HepG2 (cell line): ENCODE measurements around the gene JSRP1. TPM values are rescaled to one million over a fixed set of nuclear protein-coding genes. Genes with fewer than 3 reads are reported as not detected.
A peak's percentile ranks its signal among the peaks of the same experiment; 100 is the strongest.

Source experiments
- ATAC-seq: fragments of 200-7000 bp; cut with Tn5 transposase; 3 replicates; pipeline ENCODE4 v1.9.1; 2020; ENCODE audit warnings: mild to moderate bottlenecking, moderate library complexity
- BruUV-seq: library from RNA; stranded (reverse); fragments of 400-500 nt; replicated peaks from 2 replicates; lab custom pipeline; 2021; lab: Mats Ljungman, UMichigan
- CTCF ChIA-PET: fragments of 300-600 bp; formaldehyde crosslinking; extraction: SDS; loops from one replicate; lab custom pipeline; 2021; ENCODE audit warnings: low total read pairs, inconsistent platforms, low intra/inter-chr PET ratio; lab: Yijun Ruan, JAX
- POLR2A ChIA-PET: fragments of 350-600 bp; sonication (Branson Sonifier 250); formaldehyde crosslinking; loops from one replicate; lab custom pipeline; 2020; ENCODE audit warnings: antibody characterized with exemption, inconsistent platforms; lab: Yijun Ruan, JAX
- DNase-seq: peaks from one replicate; pipeline ENCODE4 v3.0.0-alpha.2; 2015; ENCODE audit warnings: low spot score
- FAIRE-seq: peaks from 3 replicates; lab custom pipeline; 2011; peaks lifted over from hg19 to GRCh38; lab: Jason Lieb, UNC
- H2AFZ ChIP-seq: one replicate; pipeline ENCODE4 v1.6.1; 2011; ENCODE audit warnings: low read length, inconsistent platforms
- H3K27ac ChIP-seq: fragments of 300-600 bp; 3 replicates; pipeline ENCODE4 v1.8.0; 2011; ENCODE audit warnings: mixed run types, mild to moderate bottlenecking, mixed read lengths, low read length, inconsistent platforms; ENCODE audit not compliant: insufficient read depth; ENCODE audit errors: extremely low read length
- H3K27me3 ChIP-seq, 2 experiments: fragments of 200-600 bp in 1 of 2; 2 replicates in 1 of 2; 3 replicates in 1 of 2; pipeline versions ENCODE4 v1.6.0 to v1.8.0; 2011; ENCODE audit warnings: low read length in 2 of 2, mild to moderate bottlenecking in 2 of 2, moderate library complexity in 2 of 2, inconsistent platforms in 1 of 2; ENCODE audit not compliant: insufficient read depth in 2 of 2, control insufficient read depth in 1 of 2
- H3K36me3 ChIP-seq, 2 experiments: fragments of 200-600 bp in 1 of 2; replicated peaks in 1 of 2; 2 replicates in 1 of 2; 3 replicates in 1 of 2; pipeline versions ENCODE4 v1.5.1 to v1.8.0; 2011; ENCODE audit warnings: low read length in 2 of 2, inconsistent platforms in 1 of 2; ENCODE audit not compliant: insufficient read depth in 2 of 2, control insufficient read depth in 1 of 2
- H3K4me1 ChIP-seq: 2 replicates; pipeline ENCODE4 v1.5.1; 2012; ENCODE audit warnings: low read length, inconsistent platforms; ENCODE audit not compliant: insufficient read depth
- H3K4me2 ChIP-seq: 2 replicates; pipeline ENCODE4 v1.6.0; 2011; ENCODE audit warnings: low read depth, low read length, inconsistent platforms
- H3K4me3 ChIP-seq, 3 experiments: fragments of 200-600 bp in 1 of 3; sonication (generic), shearing (Covaris generic) in 1 of 3; replicated peaks in 1 of 3; 2 replicates each; pipeline ENCODE4 v1.5.1; 2011 to 2016; ENCODE audit warnings: low read length in 3 of 3, inconsistent platforms in 2 of 3, low read depth in 2 of 3, mild to moderate bottlenecking in 2 of 3, control low read depth in 1 of 3, mixed read lengths in 1 of 3; ENCODE audit not compliant: insufficient read depth in 1 of 3
- H3K79me2 ChIP-seq: one replicate; pipeline ENCODE4 v1.6.1; 2011; ENCODE audit warnings: low read length, inconsistent platforms; ENCODE audit not compliant: insufficient read depth
- H3K9ac ChIP-seq: 2 replicates; pipeline ENCODE4 v1.6.0; 2011; ENCODE audit warnings: mild to moderate bottlenecking, low read depth, low read length, inconsistent platforms; ENCODE audit not compliant: insufficient read depth
- H3K9me3 ChIP-seq: 2 replicates; pipeline ENCODE4 v1.5.1; 2012; ENCODE audit warnings: mild to moderate bottlenecking, low read length
- H4K20me1 ChIP-seq: 2 replicates; pipeline ENCODE4 v1.6.0; 2011; ENCODE audit warnings: inconsistent platforms, mild to moderate bottlenecking, low read length, moderate library complexity; ENCODE audit not compliant: insufficient read depth
- FOXO1 ChIP-seq: sonication (generic); formaldehyde crosslinking; IDR thresholded peaks from 2 replicates; pipeline ENCODE4 v1.4.0; 2020; ENCODE audit warnings: missing genetic modification reagents
- ISX ChIP-seq: sonication (generic); formaldehyde crosslinking; conservative IDR thresholded peaks from 2 replicates; pipeline ENCODE4 v1.5.0; 2020; ENCODE audit warnings: missing genetic modification reagents
- JUN ChIP-seq: sonication (generic); formaldehyde crosslinking; IDR thresholded peaks from 2 replicates; pipeline ENCODE4 v1.4.0; 2020; ENCODE audit warnings: mild to moderate bottlenecking, missing genetic modification reagents
- KLF9 ChIP-seq: IDR thresholded peaks from 2 replicates; pipeline ENCODE4 v1.6.1; 2016; ENCODE audit warnings: low read depth
- PRPF4 ChIP-seq: fragments of 200-400 bp; formaldehyde crosslinking; IDR thresholded peaks from 2 replicates; pipeline ENCODE4 v1.6.1; 2016; ENCODE audit warnings: low read length, low read depth; ENCODE audit not compliant: poor library complexity, severe bottlenecking
- RNF2 ChIP-seq: fragments of 450-650 bp; conservative IDR thresholded peaks from 2 replicates; pipeline ENCODE4 v1.6.1; 2016; ENCODE audit warnings: low read depth
- SMARCC2 ChIP-seq: fragments of 450-650 bp; IDR thresholded peaks from 2 replicates; pipeline ENCODE4 v1.6.1; 2017; ENCODE audit warnings: antibody characterized with exemption, mild to moderate bottlenecking
- ZBTB38 ChIP-seq: sonication (generic); formaldehyde crosslinking; IDR thresholded peaks from 2 replicates; pipeline ENCODE4 v1.5.1; 2020; ENCODE audit warnings: mild to moderate bottlenecking, missing genetic modification reagents
- ZFP36L1 ChIP-seq: sonication (generic); formaldehyde crosslinking; IDR thresholded peaks from 2 replicates; pipeline ENCODE4 v1.8.0; 2022; ENCODE audit warnings: mild to moderate bottlenecking, missing genetic modification reagents, moderate library complexity
- ZNF572 ChIP-seq: sonication (generic); formaldehyde crosslinking; IDR thresholded peaks from 2 replicates; pipeline ENCODE4 v1.5.1; 2020; ENCODE audit warnings: mild to moderate bottlenecking, missing genetic modification reagents
- WGBS: methylation state at CpG from one replicate; pipeline ENCODE4 v1.1.6; 2017; ENCODE audit warnings: low lambda C conversion rate; 5-methylcytosine and 5-hydroxymethylcytosine counted together
- in situ Hi-C: cut with HindIII; loops from 2 replicates; pipeline ENCODE4 v1.10.0; 2017; ENCODE audit warnings: low pct_unique_long_range_greater_than_20kb; ENCODE audit not compliant: extremely low pct_ligation_motif_present
- intact Hi-C: fragments of 100-400 bp; cut with micrococcal nuclease; formaldehyde crosslinking; loops from one replicate; pipeline ENCODE4 v1.10.0; 2022; ENCODE audit not compliant: unreplicated experiment
- polyA plus RNA-seq, 8 experiments: library from polyadenylated mRNA; depleted of rRNA in 3 of 8; stranded (reverse) in 7 of 8; unstranded in 1 of 8; fragments of >200 nt; fragmentation: Illumina TruSeq in 4 of 8; extraction: Trizol in 4 of 8; gene quantifications; 2 replicates each; pipeline versions ENCODE4 v1.2.1 to v1.2.3, GENCODE V29; 2011 to 2016; ENCODE audit warnings: low read depth in 4 of 8, missing spikeins in 1 of 8, mixed read lengths in 1 of 8; ENCODE audit not compliant: insufficient read depth in 1 of 8
- total RNA-seq, 5 experiments: library from RNA; depleted of rRNA; stranded (reverse); fragments of >200 nt; fragmentation: Illumina TruSeq; extraction: Trizol; gene quantifications; 2 replicates each; pipeline ENCODE4 v1.2.3, GENCODE V29; 2016; ENCODE audit warnings: low read depth in 1 of 5
- TF ChIP-seq, protein P1 (sequence below): sonication (generic); formaldehyde crosslinking; IDR thresholded peaks from 2 replicates; pipeline ENCODE4 v1.4.0; 2020; ENCODE audit warnings: mild to moderate bottlenecking, missing genetic modification reagents
- TF ChIP-seq, protein P2 (sequence below): sonication (generic); formaldehyde crosslinking; IDR thresholded peaks from 2 replicates; pipeline ENCODE4 v1.9.0; 2022; ENCODE audit warnings: low read depth, missing genetic modification reagents
- TF ChIP-seq, protein P3 (sequence below): sonication (generic); formaldehyde crosslinking; IDR thresholded peaks from 2 replicates; pipeline ENCODE4 v1.4.0; 2020; ENCODE audit warnings: mild to moderate bottlenecking, missing genetic modification reagents

The JSRP1 gene
- total and polyA plus RNA-seq, 2 of the 13 experiments (the other 11 are each of a cell fraction or from before 2014, with no cell fraction given): 0.16 to 0.38 TPM

DNA sequence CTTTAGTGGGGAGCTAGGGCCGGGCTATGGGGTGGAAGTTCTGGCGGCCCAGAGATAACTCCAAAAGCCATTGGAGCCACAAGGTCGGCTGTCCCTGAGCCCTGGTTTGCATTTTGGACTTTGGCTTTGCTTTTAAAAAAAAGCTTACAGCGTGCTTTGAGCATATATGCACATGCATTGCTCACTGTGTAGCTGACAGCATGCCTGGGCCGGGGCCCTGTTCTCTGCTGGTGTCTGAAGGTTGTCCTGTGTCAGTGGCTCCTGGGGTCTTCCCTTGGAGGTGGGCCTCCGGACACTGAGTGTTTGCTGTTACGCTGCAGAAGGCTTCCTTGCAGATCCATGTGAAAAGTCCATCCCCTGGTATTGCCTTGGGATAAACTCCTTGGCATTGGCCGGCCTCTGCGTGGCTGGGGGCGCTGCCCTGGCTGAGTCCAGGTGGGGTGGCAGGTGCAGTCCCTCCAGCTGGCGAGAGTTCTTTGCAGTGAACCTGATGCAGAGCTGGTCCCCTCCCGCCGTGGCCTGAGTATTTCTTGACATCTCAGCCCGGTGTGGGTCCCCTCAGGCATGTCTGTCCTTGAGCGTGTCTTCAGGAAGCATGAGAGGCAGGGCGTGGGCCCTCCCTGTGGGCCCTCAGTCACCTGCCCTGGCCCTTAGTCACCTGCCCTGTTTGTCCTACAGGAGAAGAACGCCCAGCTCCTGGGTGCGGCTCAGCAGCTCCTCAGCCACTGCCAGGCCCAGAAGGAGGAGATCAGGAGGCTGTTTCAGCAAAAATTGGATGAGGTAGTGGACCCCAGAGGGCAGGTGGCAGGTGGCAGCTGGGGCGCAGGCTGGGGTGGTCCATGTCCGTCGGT lies 43.1 kb downstream of the JSRP1 start:
- H3K4me3 ChIP-seq: no peak overlapping the region
- ATAC-seq (peak; percentile 79), FAIRE-seq (peak; percentile 81), DNase-seq (peak; percentile 84)
- ChIA-PET CTCF (no interaction called here), POLR2A (interaction anchor here (0.8 to 2.0 kb wide), 13 partner anchors 9 to 67 kb away, joined by 3 to 13 read pairs (median 5); partner anchors contain the start of genes AP3D1 and PLEKHJ1)
- intact Hi-C loops (no loop called here), in situ Hi-C loops (loop anchor here (5.0 kb wide), 1 partner anchor 41 kb away; no protein-coding TSS in a partner anchor)
- no peaks in the 10 kb centered on the region for H3K9me3 ChIP-seq
- no peaks in the 10 kb centered on the region for H3K79me2 ChIP-seq
- peak overlapping the region; percentile 77 for H3K27ac ChIP-seq
- H3K9ac ChIP-seq: 0 out of 2 replicates have a peak overlapping the region, but pooled peaks have one; percentile 14
- BruUV-seq: no TSS peak
- H4K20me1 ChIP-seq: no peaks in the 10 kb centered on the region
- H3K36me3 ChIP-seq: peaks cover 41 to 84% of the 10 kb centered on the region in 2 experiments
- 76% methylated on average over 9 of the region's 21 CpGs for WGBS
- H2AFZ ChIP-seq: no peak overlapping the region
- H3K27me3 ChIP-seq: no peaks in the 10 kb centered on the region
- H3K4me1 ChIP-seq: peaks cover 27% of the 10 kb centered on the region
- H3K4me2 ChIP-seq: peak overlapping the region; percentile 18; the same call in 1 of the 2 replicates
- TF ChIP-seq RNF2: peak; percentile 98
- peak; percentile 89; the same call in 1 of the 2 replicates for TF ChIP-seq KLF9 (CRISPR knock-in tag)
- TF ChIP-seq ZBTB38 (CRISPR knock-in tag): peak; percentile 76
- peak; percentile 97 for TF ChIP-seq ZFP36L1 (CRISPR knock-in tag)
- TF ChIP-seq FOXO1 (CRISPR knock-in tag): peak; percentile 13; the same call in 1 of the 2 replicates
- TF ChIP-seq ZNF572: no peak
- TF ChIP-seq, protein P1, sequence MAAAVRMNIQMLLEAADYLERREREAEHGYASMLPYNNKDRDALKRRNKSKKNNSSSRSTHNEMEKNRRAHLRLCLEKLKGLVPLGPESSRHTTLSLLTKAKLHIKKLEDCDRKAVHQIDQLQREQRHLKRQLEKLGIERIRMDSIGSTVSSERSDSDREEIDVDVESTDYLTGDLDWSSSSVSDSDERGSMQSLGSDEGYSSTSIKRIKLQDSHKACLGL: peak; percentile 76; the same call in 1 of the 2 replicates
- peak; percentile 65; the same call in 1 of the 2 replicates for TF ChIP-seq JUN (CRISPR knock-in tag)
- TF ChIP-seq ISX (CRISPR knock-in tag): peak; percentile 92; the same call in 1 of the 2 replicates
- no peak for TF ChIP-seq PRPF4
- TF ChIP-seq, protein P2, sequence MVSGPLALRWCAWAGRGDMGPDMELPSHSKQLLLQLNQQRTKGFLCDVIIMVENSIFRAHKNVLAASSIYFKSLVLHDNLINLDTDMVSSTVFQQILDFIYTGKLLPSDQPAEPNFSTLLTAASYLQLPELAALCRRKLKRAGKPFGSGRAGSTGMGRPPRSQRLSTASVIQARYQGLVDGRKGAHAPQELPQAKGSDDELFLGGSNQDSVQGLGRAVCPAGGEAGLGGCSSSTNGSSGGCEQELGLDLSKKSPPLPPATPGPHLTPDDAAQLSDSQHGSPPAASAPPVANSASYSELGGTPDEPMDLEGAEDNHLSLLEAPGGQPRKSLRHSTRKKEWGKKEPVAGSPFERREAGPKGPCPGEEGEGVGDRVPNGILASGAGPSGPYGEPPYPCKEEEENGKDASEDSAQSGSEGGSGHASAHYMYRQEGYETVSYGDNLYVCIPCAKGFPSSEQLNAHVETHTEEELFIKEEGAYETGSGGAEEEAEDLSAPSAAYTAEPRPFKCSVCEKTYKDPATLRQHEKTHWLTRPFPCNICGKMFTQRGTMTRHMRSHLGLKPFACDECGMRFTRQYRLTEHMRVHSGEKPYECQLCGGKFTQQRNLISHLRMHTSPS: peak; percentile 40; the same call in 1 of the 2 replicates
- no peak for TF ChIP-seq SMARCC2
- TF ChIP-seq, protein P3, sequence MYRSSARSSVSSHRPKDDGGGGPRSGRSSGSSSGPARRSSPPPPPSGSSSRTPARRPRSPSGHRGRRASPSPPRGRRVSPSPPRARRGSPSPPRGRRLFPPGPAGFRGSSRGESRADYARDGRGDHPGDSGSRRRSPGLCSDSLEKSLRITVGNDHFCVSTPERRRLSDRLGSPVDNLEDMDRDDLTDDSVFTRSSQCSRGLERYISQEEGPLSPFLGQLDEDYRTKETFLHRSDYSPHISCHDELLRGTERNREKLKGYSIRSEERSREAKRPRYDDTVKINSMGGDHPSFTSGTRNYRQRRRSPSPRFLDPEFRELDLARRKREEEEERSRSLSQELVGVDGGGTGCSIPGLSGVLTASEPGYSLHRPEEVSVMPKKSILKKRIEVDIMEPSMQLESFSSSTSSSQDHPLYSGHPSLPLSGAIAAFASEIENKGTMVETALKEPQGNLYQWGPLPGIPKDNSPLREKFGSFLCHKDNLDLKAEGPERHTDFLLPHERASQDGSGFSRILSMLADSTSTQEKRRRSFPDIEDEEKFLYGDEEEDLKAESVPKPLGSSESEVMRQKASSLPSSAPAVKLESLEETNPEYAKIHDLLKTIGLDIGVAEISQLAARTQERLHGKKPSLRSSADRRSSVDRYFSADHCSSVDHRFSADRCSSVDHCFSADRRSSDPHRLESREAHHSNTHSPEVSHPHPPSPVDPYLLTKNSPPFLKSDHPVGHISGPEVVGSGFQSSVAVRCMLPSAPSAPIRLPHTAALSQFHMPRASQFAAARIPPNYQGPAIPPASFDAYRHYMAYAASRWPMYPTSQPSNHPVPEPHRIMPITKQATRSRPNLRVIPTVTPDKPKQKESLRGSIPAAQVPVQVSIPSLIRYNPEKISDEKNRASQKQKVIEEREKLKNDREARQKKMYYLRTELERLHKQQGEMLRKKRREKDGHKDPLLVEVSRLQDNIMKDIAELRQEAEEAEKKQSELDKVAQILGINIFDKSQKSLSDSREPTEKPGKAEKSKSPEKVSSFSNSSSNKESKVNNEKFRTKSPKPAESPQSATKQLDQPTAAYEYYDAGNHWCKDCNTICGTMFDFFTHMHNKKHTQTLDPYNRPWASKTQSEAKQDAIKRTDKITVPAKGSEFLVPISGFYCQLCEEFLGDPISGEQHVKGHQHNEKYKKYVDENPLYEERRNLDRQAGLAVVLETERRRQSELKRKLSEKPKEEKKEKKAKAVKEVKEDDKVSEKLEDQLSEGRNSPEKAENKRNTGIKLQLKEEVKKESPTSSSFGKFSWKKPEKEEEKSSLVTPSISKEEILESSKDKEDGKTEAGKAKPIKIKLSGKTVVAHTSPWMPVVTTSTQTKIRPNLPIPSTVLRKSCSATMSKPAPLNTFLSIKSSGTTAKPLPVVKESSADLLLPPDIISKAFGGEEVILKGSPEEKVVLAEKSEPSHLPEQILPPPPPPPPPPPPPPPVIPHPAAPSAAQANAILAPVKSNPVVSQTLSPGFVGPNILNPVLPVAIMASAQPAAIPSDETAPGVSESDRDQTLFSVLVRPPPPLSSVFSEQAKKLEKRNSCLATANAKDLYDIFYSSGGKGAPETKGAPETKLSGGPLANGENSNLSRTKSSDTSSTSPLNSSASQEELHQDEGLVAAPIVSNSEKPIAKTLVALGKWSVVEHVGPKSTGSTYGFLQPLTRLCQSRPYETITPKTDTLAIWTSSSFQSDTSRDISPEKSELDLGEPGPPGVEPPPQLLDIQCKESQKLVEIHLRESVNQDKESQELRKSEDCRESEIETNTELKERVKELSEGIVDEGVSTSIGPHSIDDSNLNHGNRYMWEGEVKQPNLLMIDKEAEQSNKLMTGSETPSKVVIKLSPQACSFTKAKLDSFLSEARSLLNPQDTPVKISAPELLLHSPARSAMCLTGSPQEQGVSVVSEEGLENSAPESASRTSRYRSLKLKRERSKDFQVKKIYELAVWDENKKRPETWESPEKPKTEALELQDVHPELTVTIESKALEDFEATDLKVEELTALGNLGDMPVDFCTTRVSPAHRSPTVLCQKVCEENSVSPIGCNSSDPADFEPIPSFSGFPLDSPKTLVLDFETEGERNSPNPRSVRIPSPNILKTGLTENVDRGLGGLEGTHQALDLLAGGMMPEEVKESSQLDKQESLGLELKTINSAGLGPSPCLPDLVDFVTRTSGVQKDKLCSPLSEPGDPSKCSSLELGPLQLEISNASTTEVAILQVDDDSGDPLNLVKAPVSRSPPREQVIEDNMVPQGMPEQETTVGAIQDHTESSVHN (CRISPR knock-in tag): 0 out of 2 replicates have a peak, but pooled peaks have one; percentile 73
